GM12865 (cell line): ENCODE measurements around the gene CCL19.

Experiments used
- DNase-seq: peaks from one replicate; pipeline ENCODE4 v3.0.0; 2010; ENCODE audit warnings: low read depth
- H3K4me3 ChIP-seq: 2 replicates; pipeline ENCODE4 v1.5.1; 2011; ENCODE audit warnings: mild to moderate bottlenecking, low read depth, low read length, control low read depth
- CTCF ChIP-seq: IDR thresholded peaks from 2 replicates; pipeline ENCODE4 v1.5.1; 2011; ENCODE audit warnings: low read length, control low read depth, low read depth, inconsistent platforms; ENCODE audit not compliant: insufficient read depth; ENCODE audit errors: missing control alignments

The CCL19 gene

GRCh38 chr9:34686231-34686630 is 4.8 kb downstream of the CCL19 start:
- H3K4me3 ChIP-seq = no peak overlapping the region
- no peak for TF ChIP-seq CTCF
- no peak for DNase-seq

- H3K4me3 ChIP-seq = no peak overlapping the region
- no peak for DNase-seq
- no peak for TF ChIP-seq CTCF
These were observed 5.5 kb downstream of the CCL19 start for GRCh38 chr9:34685591-34685990.

- TF ChIP-seq CTCF = no peak
- no peak for DNase-seq
- H3K4me3 ChIP-seq = no peak overlapping the region
These were observed 6.3 kb downstream of the CCL19 start for GRCh38 chr9:34684816-34685215.

GRCh38 chr9:34684145-34684544 is 6.9 kb downstream of the CCL19 start:
- H3K4me3 ChIP-seq = no peak overlapping the region
- peak; percentile 31 for DNase-seq
- no peak for TF ChIP-seq CTCF

- no peak overlapping the region for H3K4me3 ChIP-seq
- no peak for TF ChIP-seq CTCF
- DNase-seq = no peak
These were observed 15.2 kb downstream of the CCL19 start for GRCh38 chr9:34675869-34676268.

GRCh38 chr9:34675048-34675714 is 15.9 kb downstream of the CCL19 start:
- H3K4me3 ChIP-seq = no peak overlapping the region
- peak; percentile 78 for DNase-seq
- peak; percentile 87 for TF ChIP-seq CTCF

GRCh38 chr9:34674440-34674839 is 16.6 kb downstream of the CCL19 start:
- H3K4me3 ChIP-seq = no peak overlapping the region
- TF ChIP-seq CTCF = no peak
- DNase-seq = no peak
